NCI-H345 treated with DMSO at 0.1 percent for 48 hours (cell line): Measurements from ENCODE around the gene MYOM3.

Experiments used
- DNase-seq: peaks from one replicate; lab custom pipeline; 2025; ENCODE audit not compliant: unreplicated experiment; lab: John Stamatoyannopoulos, UW

Gene MYOM3

DNA sequence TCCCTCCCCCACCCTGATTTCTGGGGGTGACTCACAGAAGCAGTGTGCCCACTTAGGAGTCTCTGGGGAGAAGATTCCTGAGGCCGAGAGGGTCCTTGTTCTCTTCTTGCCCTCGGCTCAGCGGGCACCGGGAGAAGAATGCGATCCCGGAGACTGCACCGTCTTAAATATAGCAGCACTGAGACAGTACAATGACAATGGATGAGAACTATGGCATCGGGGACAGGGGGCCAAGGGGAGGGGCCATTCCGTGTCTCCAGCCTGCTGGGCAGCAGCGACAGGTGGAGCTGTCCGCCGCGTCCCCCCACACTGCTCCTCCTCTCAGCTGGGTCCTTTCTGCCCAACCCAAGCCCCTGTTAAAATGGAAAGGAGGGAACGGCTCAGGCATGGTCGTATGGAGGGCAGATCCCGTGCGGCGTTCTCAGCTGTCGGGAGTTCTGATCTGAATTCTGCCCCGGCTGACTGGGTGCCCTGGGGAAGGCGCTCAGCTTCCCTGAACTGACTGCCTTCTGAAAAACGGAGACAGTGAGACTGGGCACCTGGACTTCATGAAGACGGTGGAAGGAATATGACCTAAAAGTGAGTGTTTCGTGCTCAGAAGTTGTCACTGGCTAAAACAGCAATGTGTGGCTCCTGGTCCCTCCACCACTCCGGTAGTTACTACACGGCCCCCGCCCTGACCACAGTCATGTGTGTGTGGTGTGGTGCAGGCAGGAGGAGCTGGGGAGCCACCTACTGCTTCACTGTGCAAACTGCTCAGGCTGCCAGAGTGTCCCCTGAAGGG is at the start of gene MYOM3:
Gene MYOM3, minus strand, starts transcription at position 140 of the 784 bp plus-strand sequence. CDS start 3,499 bp downstream, outside the sequence.
- DNase-seq = no peak

GRCh38 chr1:24161270-24161669 is 49.3 kb upstream of the MYOM3 start:
- DNase-seq = no peak

DNA sequence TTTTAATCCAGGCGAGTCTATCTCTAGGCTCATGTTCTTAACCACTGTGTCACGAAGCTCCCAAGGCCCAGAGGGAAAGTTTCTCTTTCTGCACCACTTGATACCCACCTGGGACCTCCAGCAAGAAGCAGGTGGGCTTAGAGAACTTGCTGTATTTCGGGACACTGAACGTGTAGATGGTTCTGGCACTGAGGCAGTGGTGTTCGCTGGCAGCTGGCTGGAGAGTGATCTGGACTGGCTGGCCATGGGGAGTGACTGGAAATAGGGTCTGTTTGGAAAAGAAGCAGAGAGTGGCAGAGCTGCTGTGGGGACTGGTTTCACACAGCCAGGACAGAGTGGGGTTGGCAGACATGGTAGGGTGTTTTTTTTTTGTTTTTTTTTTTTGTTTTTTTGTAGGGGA is 47.4 kb upstream of the MYOM3 start:
- no peak for DNase-seq

GRCh38 chr1:24157918-24158481 is 46.1 kb upstream of the MYOM3 start:
- DNase-seq = no peak

DNA sequence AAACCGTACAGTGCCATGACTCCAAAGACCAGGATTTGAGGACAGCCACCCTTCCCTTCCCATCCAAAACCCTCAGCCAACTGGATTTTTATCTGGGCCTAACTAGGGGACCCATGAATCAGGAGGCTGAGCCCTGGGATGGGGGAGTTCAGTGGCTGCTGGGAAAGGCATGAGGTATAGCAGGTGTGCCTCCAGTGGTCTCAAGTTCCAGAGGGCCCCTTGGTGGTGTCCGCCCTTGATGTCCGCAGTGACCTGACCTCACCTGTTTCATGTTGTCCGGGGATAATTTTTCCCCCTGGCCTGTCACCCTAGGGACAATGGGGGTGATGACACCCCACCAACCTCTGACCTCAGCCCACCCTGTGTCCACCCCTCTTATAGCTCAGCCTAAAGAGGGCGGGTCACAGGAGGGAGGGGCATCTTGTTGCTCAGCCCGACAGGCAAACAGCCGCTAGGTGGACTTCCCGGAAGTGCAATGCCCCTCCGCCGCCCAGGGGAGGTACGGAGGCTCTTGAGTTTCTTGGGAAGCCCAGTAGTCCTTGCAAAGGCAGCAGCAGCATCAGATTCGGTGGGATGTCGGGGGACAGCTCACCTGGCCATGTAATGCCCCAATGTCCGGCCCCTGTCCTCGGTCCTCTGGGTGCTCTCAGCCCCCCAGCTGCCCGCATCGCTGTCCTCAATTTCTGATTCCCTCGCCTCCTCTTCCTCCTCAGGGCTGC is 44.8 kb upstream of the MYOM3 start:
- DNase-seq = no peak

- peak; percentile 88 for DNase-seq
Observed at GRCh38 chr1:24155011-24155782, 43.3 kb upstream of the MYOM3 start.

DNA sequence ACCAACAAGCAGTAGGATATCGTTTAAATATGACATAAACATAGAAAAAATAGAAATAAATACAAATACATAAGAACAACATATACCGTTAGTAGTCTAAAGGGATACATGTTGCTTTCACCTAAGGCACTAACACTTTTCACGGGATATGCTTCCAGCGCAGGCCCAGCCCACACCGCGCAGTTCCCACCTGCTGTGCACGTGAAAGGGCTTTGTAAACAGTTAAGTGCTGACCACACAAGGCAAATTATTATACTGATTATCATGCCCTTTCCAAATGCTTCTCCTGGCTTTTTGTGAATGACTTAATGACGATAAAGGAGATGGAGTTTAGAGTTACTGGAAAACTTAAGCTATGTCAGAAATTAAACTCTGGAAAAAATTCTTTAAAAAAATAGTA is 42.3 kb upstream of the MYOM3 start:
- DNase-seq = peak; percentile 56

GRCh38 chr1:24152631-24153494 is 40.9 kb upstream of the MYOM3 start:
- DNase-seq = no peak

DNA sequence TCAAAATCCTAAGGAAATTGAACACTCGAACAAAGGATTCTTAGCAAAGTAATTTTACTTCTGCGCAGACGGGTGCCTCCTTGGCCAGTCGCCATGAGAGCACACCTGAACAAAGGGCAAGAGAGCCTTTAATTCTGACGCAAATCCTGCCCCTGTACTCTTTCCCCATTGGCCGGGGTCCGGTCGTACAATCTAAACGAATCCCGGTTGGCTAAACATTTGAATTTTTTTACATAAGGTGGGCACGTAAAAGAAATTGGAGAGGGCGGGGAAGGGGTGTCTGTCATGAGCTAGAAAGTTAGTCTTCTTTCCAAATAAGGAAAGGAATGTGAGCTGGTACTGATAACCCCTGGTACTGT is 39.2 kb upstream of the MYOM3 start:
- peak; percentile 19 for DNase-seq

GRCh38 chr1:24150234-24151174 is 38.6 kb upstream of the MYOM3 start:
- peak; percentile 66 for DNase-seq

- no peak for DNase-seq
Observed at GRCh38 chr1:24149866-24150233, 37.9 kb upstream of the MYOM3 start.

GRCh38 chr1:24147816-24148215 is 35.9 kb upstream of the MYOM3 start:
- DNase-seq = no peak

GRCh38 chr1:24147194-24147593 is 35.3 kb upstream of the MYOM3 start:
- no peak for DNase-seq

DNA sequence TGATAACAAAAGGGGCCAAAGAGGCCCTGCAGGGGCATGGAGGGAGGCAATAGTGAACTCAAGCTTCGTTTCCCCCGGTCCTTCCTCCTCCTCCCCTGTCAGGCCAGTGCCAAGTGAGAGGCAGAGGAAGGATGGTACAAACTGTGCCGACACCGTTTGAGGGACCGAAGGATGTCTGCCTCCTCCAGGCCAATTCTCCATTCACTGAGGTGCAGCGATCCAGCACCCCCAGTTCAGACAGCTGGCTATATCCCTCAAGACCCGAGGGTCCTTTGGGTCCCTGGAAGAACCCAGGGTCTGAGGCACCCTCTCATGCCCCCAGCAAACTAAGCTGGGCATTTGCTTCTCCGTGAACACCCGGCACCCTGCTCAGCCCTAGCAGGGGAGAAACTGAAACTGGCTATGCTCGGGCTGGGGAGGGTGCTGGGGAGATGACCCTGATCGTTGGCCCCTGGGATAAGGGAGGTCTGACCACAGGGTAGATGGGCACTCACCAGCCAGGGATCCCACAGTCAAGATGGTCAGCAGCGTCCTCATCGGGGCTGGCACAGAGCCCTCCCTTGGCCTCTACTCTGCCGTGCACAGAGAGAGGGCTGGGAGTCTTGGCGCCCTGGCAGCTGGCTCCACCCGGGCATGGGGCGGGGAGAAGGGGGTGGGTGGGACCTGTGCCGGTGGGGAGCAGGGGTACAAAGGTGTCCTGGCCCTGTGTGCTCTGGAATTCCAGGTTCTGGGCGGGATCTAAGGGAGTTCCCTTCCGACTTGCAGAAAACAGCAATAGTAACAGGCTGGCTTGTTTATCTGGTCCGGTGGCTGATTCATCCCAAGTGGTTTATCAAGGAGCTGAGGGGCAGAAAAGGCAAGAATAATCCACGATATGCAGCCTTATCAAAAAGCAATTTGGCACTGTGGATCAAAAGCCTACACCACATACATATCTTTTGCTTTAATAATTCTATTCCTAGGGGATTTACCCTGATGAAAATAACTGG is 30.9 kb upstream of the MYOM3 start, which contains the start of gene IL22RA1:
Gene IL22RA1, minus strand, starts transcription at position 595 of the 989 bp plus-strand sequence. Its CDS starts 58 bp downstream, at position 537.
- DNase-seq = no peak

DNA sequence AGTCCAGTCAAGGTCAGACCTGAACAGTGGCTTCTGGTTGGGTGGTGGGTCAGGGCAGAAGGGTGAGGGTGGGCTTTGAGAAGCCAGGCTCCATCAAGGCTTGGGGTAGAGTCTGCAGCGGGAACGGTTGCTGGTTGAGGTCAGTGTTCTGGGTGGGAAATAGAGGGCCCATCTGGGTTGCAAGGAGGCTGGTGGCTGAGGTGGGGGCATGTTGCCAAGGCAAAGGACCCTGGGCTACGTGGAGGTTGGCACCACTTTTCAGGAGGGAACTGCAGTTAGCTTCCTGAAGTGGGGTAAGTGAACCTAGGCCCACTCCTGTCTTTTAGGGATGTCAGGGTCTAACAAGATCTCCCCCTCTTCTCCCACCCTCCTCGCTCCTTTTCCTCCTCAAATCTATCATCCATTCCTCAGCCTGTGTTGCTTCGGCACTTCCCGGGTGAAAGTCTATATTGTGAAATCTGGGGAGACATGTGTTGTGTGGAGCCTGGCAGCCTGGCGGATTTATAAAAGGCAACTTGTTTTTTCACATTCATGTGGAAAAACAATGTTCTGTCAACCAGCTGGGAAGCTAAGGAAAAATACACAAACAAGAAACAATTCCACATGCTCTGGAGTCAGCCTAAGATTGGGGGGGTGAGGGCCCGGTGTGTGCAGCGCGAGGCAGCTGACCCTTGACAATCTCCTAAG is 29.5 kb upstream of the MYOM3 start:
- no peak for DNase-seq

- no peak for DNase-seq
Observed at GRCh38 chr1:24140741-24141181, 28.8 kb upstream of the MYOM3 start.

DNA sequence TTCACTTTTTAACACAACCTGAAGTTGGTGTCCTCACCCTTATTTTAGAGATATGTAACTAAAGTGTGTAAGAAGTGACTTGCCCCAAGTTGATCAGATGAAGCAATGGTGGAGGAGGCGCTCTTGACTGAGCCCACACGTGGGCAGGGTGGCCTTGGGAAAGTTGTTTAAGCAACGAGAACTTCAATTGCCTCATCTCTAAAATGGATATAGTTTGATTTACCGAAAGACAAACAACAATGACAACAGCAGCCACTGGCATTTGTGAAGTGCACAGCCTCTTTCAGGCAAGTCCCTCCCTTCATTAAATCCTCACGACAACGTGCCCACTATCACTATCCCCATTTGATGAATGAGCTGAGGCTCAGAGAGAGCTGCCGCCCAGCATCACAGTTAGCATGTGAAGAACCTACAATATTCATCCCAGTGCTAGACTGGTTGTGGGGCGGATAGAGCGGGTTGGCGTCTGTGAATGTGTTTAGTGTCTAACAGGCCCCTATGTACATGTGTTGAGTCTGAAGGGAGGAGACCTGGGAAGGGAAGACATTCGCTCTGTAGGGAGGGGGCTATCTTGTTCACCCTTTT is 28.0 kb upstream of the MYOM3 start:
- no peak for DNase-seq
